Tibial artery (tissue), 4 donors: ENCODE measurements around the gene ADAM22.

Source experiments
- DNase-seq, 2 donors: peaks; one replicate each; pipeline ENCODE4 v3.0.0-alpha.2; 2019
- H3K27ac ChIP-seq, 2 donors: fragments of 200-600 bp; sonication (generic) in 1 of 2; 1 replicate in 1 of 2; 2 replicates in 1 of 2; pipeline ENCODE4 v1.5.1; 2018 to 2019; ENCODE audit warnings: mild to moderate bottlenecking in 1 of 2
- H3K27me3 ChIP-seq, 2 donors: fragments of 200-600 bp; sonication (generic) in 1 of 2; one replicate each; pipeline versions ENCODE4 v1.5.1 to v1.6.0; 2016 to 2019
- H3K36me3 ChIP-seq, 3 donors: fragments of 200-600 bp; sonication (generic) in 2 of 3; one replicate each; pipeline ENCODE4 v1.5.1; 2016 to 2019; ENCODE audit warnings: mild to moderate bottlenecking in 2 of 3
- H3K4me1 ChIP-seq, 4 donors: fragments of 200-600 bp; sonication (generic) in 2 of 4; 1 replicate in 3 of 4; 2 replicates in 1 of 4; pipeline ENCODE4 v1.5.1; 2016 to 2019
- H3K4me3 ChIP-seq, 2 donors: fragments of 200-600 bp; sonication (generic) in 1 of 2; 1 replicate in 1 of 2; 2 replicates in 1 of 2; pipeline ENCODE4 v1.5.1; 2018 to 2019; ENCODE audit warnings: mild to moderate bottlenecking in 2 of 2
- H3K9me3 ChIP-seq, 3 donors: fragments of 200-600 bp; sonication (generic) in 1 of 3; one replicate each; pipeline ENCODE4 v1.5.1; 2016 to 2019
- CTCF ChIP-seq, 2 experiments: fragments of 200-600 bp in 1 of 2; fragments of 450-650 bp in 1 of 2; IDR thresholded peaks; one replicate each; pipeline ENCODE4 v1.5.1; 2017 to 2019; ENCODE audit warnings: antibody characterized with exemption in 2 of 2, mild to moderate bottlenecking in 1 of 2, moderate library complexity in 1 of 2
- intact Hi-C: fragments of 100-400 bp; cut with DNase I; formaldehyde crosslinking; loops from one replicate; pipeline ENCODE4 v1.15.0; 2023; ENCODE audit warnings: low total_unique reads

ADAM22 gene

GRCh38 chr7:87948371-87948770 is 14.3 kb downstream of the ADAM22 start:
- intact Hi-C loops = no loop called here

GRCh38 chr7:87959336-87959735 is 25.3 kb downstream of the ADAM22 start:
- H3K9me3 ChIP-seq = no peaks in the 10 kb centered on the region
- intact Hi-C loops = no loop called here

More at GRCh38 chr7:87948371-87948770, 14.3 kb downstream of the ADAM22 start:
- Histone ChIP-seq H3K27me3 (no peaks in the 10 kb centered on the region), H3K36me3 (no peaks in the 10 kb centered on the region), H3K4me3 (no peak overlapping the region), H3K4me1 (no peaks in the 10 kb centered on the region), H3K27ac (no peak overlapping the region), H3K9me3 (no peaks in the 10 kb centered on the region)
- DNase-seq = no peak
- no peak for TF ChIP-seq CTCF (IDR thresholded peaks at IDR 0.05)

GRCh38 chr7:87960239-87960638 is 26.2 kb downstream of the ADAM22 start:
- DNase-seq = no peak
- H3K9me3 ChIP-seq = no peaks in the 10 kb centered on the region
- no peaks in the 10 kb centered on the region for H3K4me1 ChIP-seq
- H3K36me3 ChIP-seq = no peaks in the 10 kb centered on the region
- H3K4me3 ChIP-seq = no peak overlapping the region
- no peaks in the 10 kb centered on the region for H3K27me3 ChIP-seq
- no peak for TF ChIP-seq CTCF (IDR thresholded peaks at IDR 0.05)
- intact Hi-C loops = no loop called here
- H3K27ac ChIP-seq = no peak overlapping the region

More at GRCh38 chr7:87959336-87959735, 25.3 kb downstream of the ADAM22 start:
- Histone ChIP-seq H3K4me3 (no peak overlapping the region), H3K4me1 (no peaks in the 10 kb centered on the region), H3K27ac (no peak overlapping the region), H3K36me3 (no peaks in the 10 kb centered on the region), H3K27me3 (no peaks in the 10 kb centered on the region)
- no peak for TF ChIP-seq CTCF (IDR thresholded peaks at IDR 0.05)
- DNase-seq = no peak

GRCh38 chr7:87961754-87962153 is 27.7 kb downstream of the ADAM22 start:
- Histone ChIP-seq H3K27me3 (no peaks in the 10 kb centered on the region), H3K9me3 (no peaks in the 10 kb centered on the region), H3K36me3 (no peaks in the 10 kb centered on the region), H3K27ac (no peak overlapping the region), H3K4me3 (no peak overlapping the region), H3K4me1 (no peaks in the 10 kb centered on the region)
- DNase-seq = no peak
- no peak for TF ChIP-seq CTCF (IDR thresholded peaks at IDR 0.05)
- intact Hi-C loops = no loop called here

GRCh38 chr7:87966271-87966670 is 32.2 kb downstream of the ADAM22 start:
- intact Hi-C loops = no loop called here
- Histone ChIP-seq H3K27ac (no peak overlapping the region), H3K36me3 (no peaks in the 10 kb centered on the region), H3K27me3 (no peaks in the 10 kb centered on the region), H3K9me3 (no peaks in the 10 kb centered on the region), H3K4me1 (no peaks in the 10 kb centered on the region), H3K4me3 (no peak overlapping the region)
- no peak for TF ChIP-seq CTCF (IDR thresholded peaks at IDR 0.05)
- DNase-seq = no peak

GRCh38 chr7:87968021-87968420 is 34.0 kb downstream of the ADAM22 start:
- TF ChIP-seq CTCF (IDR thresholded peaks at IDR 0.05) = no peak
- Histone ChIP-seq H3K4me3 (no peak overlapping the region), H3K4me1 (no peaks in the 10 kb centered on the region), H3K27ac (no peak overlapping the region), H3K36me3 (no peaks in the 10 kb centered on the region), H3K9me3 (no peaks in the 10 kb centered on the region), H3K27me3 (no peaks in the 10 kb centered on the region)
- intact Hi-C loops = no loop called here
- DNase-seq = no peak
